Left kidney (tissue), 2 donors: ENCODE measurements around the gene KCNB1. TPM values are rescaled to one million over a fixed set of nuclear protein-coding genes. Genes with fewer than 3 reads are reported as not detected.
"Not testable (repeated sequence)": the region's sequence is repeated elsewhere in the genome, so short reads cannot be mapped to it uniquely, and the experiment has no call there.

Experiments used
- DNase-seq: peaks from one replicate; pipeline ENCODE4 v3.0.0-alpha.2; 2013
- polyA plus RNA-seq: library from polyadenylated mRNA; unstranded; fragments of 120-200 nt; gene quantifications from one replicate; pipeline ENCODE4 v1.2.1, GENCODE V29; 2013; ENCODE audit not compliant: insufficient read length

The KCNB1 gene
- polyA plus RNA-seq, 1 donor: 0.85 TPM

DNA sequence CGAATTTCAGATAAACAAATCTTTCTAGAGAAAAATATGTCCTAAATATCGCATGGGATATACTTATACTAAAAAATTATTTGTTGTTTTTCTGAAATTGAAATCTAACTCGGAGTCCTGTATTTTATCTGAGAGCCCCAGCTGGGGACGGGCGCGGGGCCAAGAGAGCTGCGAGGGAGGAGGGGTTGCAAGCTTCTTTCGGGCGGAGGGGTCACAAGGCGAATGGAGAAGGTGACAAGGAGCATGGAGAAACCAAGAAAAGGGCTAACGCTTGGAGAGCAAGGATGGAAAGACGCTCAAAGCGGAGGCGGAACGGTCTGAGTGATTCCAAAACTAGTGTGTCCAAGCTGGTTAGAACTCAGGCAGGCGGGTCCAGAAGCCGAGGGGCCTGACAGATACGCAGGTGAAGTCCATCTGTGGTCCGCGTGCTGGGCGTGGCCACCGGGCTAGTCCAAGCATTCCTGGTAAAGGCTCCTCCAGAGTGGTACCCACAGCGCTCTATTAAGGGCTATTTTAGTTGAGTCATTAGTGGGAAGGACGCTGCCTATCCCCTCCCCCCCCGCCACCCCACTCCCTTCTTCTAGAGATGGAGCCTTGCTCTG is 163.2 kb downstream of the KCNB1 start:
- no peak for DNase-seq

DNA sequence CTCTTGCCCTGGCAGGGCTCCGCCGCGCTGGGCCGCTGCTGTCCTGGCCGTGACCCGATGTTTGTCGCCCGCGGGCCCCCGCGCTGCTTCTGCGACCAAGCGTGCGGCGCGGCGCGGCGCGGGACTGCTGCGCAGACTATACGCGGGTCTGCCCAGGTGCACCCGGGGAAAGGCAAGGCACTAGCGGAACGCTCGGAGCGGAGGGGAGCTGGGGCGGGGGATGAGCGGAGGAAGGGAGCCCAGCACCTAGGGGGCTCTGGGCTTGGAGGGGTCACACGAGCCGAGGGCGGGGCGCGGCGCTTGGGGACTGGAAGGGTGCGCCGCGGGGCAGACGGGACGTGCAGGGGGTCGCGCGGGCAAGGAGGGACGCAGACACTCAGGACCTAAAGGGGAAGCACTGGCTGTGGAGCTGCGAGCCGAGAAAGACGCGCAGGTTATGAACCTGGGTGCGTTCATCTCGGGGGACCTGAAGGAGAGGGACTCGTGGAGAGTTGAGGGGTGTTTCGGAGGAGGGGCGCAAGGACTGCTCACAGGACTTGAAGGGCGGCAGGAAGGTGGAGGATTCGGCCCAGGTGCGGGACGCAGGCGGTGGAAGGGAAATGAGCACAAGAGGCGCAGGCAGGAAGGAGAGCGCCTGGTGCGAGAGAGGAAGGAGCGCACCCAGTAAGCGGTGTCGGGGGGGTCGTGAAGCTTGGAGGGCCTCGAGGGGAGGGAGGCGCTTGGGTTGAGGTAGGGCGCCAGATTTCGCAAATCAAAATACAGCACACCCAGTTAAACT is 163.8 kb downstream of the KCNB1 start:
- no peak for DNase-seq

DNA sequence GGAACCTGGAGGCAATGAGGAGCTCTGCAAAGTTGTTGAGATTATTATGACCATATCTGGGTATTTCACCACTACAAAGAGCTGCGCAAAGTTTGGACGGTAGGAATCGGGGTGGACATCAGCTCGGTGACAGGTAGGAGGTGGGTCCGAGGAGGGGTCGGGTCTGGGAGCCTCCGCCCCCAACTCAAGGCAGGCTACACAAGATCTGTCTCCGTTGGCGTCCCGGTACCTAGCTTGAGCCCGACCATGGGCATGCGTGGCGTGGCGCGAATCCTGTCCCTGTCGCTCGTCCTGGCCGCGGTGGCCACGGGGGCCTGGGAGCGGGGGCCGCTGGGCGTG is 164.4 kb downstream of the KCNB1 start:
- no peak for DNase-seq

DNA sequence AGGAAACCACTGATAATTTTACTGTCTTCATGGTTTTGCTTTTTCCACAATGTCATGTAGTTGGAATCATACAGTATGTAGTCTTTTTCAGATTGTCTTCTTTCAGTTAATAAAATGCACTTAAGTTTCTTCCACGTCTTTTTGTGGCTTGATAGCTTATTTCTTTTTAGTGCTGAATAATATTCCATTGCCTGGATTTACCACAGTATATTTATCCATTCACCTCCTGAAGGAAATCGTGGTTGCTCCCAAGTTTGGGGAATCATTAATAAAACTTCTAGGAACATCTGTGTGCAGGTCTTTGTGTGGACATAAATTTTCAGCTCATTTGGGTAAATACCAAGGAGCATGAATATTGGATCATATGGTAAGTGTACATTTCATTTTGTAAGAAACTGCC is 165.8 kb downstream of the KCNB1 start:
- DNase-seq: no peak

DNA sequence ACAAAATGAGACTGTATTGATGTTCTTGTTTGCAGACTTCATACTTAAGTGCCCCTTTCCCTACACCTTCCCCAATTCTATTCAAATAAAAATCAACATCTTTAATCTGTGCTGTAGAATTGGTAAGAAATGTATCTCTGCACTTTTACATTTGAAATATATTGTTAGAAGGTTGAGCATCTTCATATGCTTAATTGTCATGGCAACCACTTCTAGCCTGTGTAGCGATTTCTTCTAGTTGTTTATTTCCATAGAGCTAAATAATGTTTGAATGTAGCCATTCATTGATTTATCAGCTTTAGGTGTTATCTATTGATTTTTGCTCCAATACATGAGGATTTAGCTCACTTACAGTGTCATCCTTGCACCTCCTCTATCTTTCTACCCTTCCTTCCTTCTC is 166.9 kb downstream of the KCNB1 start:
- DNase-seq: no peak

DNA sequence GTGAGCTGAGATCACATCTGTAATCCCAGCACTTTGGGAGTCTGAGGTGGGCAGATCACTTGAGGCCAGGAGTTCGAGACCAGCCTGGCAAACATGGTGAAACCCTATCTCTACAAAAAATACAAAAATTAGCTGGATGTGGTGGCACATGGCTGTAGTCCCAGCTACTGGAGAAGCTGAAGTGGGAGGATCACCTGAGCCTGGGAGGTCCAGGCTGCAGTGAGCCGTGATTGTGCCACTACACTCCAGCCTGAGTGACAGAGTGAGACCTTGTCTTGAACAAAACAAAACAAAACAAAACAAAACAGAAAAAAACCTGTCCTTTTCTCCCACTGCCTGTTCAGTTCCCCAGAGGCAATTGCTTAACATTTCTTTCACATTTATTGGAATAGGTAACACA is 168.4 kb downstream of the KCNB1 start:
- not testable (repeated sequence) for DNase-seq

Other genes with a start within 250 kb of the KCNB1 start
- 17.7 TPM for gene ZNFX1, start 204.6 kb downstream of the KCNB1 start, polyA plus RNA-seq
- gene PTGIS, start 85.5 kb upstream of the KCNB1 start, polyA plus RNA-seq: 33.0 TPM
- 51.5 TPM for gene B4GALT5, start 231.2 kb upstream of the KCNB1 start, polyA plus RNA-seq